Cerebellar cortex (tissue), 1 donor: ENCODE data around the gene MSI2.

Source experiments
- DNase-seq: peaks from one replicate; pipeline ENCODE4 v3.0.0-alpha.2; 2015; ENCODE audit warnings: low spot score

The MSI2 gene

GRCh38 chr17:57246257-57246656 lies 10.1 kb upstream of the MSI2 start:
- no peak for DNase-seq

GRCh38 chr17:57247261-57247660 lies 9.1 kb upstream of the MSI2 start:
- DNase-seq = no peak

GRCh38 chr17:57247913-57248312 lies 8.4 kb upstream of the MSI2 start:
- DNase-seq = no peak

GRCh38 chr17:57249520-57249919 lies 6.8 kb upstream of the MSI2 start:
- no peak for DNase-seq

GRCh38 chr17:57251211-57251787 lies 5.0 kb upstream of the MSI2 start:
- DNase-seq = no peak

GRCh38 chr17:57253362-57254065 lies 2.8 kb upstream of the MSI2 start:
- DNase-seq = no peak

GRCh38 chr17:57255182-57255775 lies 1.0 kb upstream of the MSI2 start:
- no peak for DNase-seq

GRCh38 chr17:57256708-57257112 lies 387 bp downstream of the MSI2 start:
- DNase-seq = peak; percentile 34

GRCh38 chr17:57257195-57257894 lies 1.0 kb downstream of the MSI2 start:
- no peak for DNase-seq

- peak; percentile 37 for DNase-seq
Measured at GRCh38 chr17:57257895-57258851, 1.9 kb downstream of the MSI2 start.

- DNase-seq = no peak
Measured at GRCh38 chr17:57259306-57259705, 3.0 kb downstream of the MSI2 start.

GRCh38 chr17:57259817-57260216 lies 3.5 kb downstream of the MSI2 start:
- no peak for DNase-seq

GRCh38 chr17:57260325-57261083 lies 4.2 kb downstream of the MSI2 start:
- DNase-seq = no peak

GRCh38 chr17:57261084-57261461 lies 4.8 kb downstream of the MSI2 start:
- DNase-seq = no peak

- no peak for DNase-seq
Measured at GRCh38 chr17:57262557-57262956, 6.2 kb downstream of the MSI2 start.

GRCh38 chr17:57264250-57264649 lies 7.9 kb downstream of the MSI2 start:
- no peak for DNase-seq

- no peak for DNase-seq
Measured at GRCh38 chr17:57264776-57265175, 8.5 kb downstream of the MSI2 start.

- DNase-seq = no peak
Measured at GRCh38 chr17:57266902-57267311, 10.6 kb downstream of the MSI2 start.

- DNase-seq = no peak
Measured at GRCh38 chr17:57268181-57268580, 11.9 kb downstream of the MSI2 start.

GRCh38 chr17:57269052-57269451 lies 12.7 kb downstream of the MSI2 start:
- no peak for DNase-seq
